ENCODE data around the gene ROBO1. TPM values are rescaled to one million over a fixed set of nuclear protein-coding genes. Genes with fewer than 3 reads are reported as not detected.

The ROBO1 gene
- total and polyA plus RNA-seq, 2 of the 8 experiments (the other 6 are each of a cell fraction or from before 2014, with no cell fraction given): 51.4 to 91.0 TPM

DNA sequence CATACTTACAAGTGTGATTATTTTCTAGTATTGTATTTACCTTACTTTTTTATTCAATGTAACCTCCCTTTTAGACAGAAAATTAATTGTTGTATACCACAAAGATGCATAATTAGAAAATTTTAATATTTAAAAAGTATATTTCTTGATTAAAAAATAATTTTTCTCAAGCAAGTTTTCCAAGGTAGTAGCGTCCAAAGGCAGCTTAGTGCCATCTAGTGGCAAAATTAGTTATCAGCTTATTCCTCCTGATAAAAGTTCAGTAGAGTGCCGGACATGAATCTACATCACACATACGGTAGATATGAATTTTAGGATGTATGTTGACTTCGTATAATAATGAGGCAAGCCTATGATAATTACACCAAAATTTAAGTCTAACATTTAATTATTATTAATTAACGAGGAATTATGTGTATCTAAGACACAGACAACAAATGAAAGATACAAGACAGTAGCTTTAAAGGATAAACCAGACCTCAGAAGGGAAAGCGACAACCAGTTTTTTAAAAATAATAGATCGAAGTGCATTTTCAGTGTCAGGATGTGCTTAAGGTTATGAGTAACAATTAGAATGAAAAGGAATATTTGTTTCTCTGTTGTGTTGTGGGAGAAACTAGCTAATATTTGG lies 405.9 kb downstream of the ROBO1 start:
- H3K79me2 ChIP-seq (ENCODE audit: control insufficient read depth in 1 of 2, insufficient read depth in 2 of 2, low read length in 2 of 2): no peaks in the 10 kb centered on the region
- H3K36me3 ChIP-seq (ENCODE audit: control insufficient read depth in 2 of 4, insufficient read depth in 4 of 4, low read length in 3 of 4): no peaks in the 10 kb centered on the region
- H3K9ac ChIP-seq (replicated peaks in 1 of 4; ENCODE audit: extremely low read depth in 1 of 4, low read depth in 3 of 4, low read length in 3 of 4): no peak overlapping the region
- DNase-seq (ENCODE audit: low read depth in 1 of 2, low spot score in 2 of 2) (no peak), FAIRE-seq (no peak)
- H3K14ac ChIP-seq (ENCODE audit: insufficient read length): no peak overlapping the region
- no peak overlapping the region for H3K4ac ChIP-seq (replicated peaks; ENCODE audit: insufficient read length, low read depth, low read length)
- 41% methylated on average over 7 of the region's 7 CpGs; no CpG with 5 or more reads in 1 of the 2 experiments for WGBS, 2 experiments (ENCODE audit: extremely low coverage in 1 of 2, insufficient coverage in 1 of 2, insufficient read length in 1 of 2, insufficient replicate concordance in 2 of 2, low coverage in 1 of 2, low lambda C conversion rate in 2 of 2, missing lambda C conversion rate in 1 of 2)
- no peaks in the 10 kb centered on the region; a peak in 1 of 4 replicates for H3K9me3 ChIP-seq (ENCODE audit: insufficient read depth in 2 of 2, low read depth in 1 of 2, low read length in 1 of 2)
- H4K5ac ChIP-seq (ENCODE audit: insufficient read length, low read depth, low read length): no peak overlapping the region
- H2BK5ac ChIP-seq (ENCODE audit: low read depth, low read length): no peak overlapping the region
- no peak overlapping the region for H3K4me3 ChIP-seq (ENCODE audit: extremely low read depth in 1 of 4, insufficient read depth in 2 of 4, low read depth in 3 of 4, low read length in 4 of 4)
- no peak overlapping the region for H3K23ac ChIP-seq (ENCODE audit: insufficient read length)
- no peak overlapping the region for H2BK12ac ChIP-seq (ENCODE audit: low read depth, low read length)
- H3K4me2 ChIP-seq (ENCODE audit: insufficient read depth in 1 of 2, low read depth in 2 of 2, low read length in 2 of 2): no peak overlapping the region
- H4K8ac ChIP-seq (ENCODE audit: extremely low read depth, insufficient read depth, low read length): no peak overlapping the region
- POLR2A ChIA-PET (ENCODE audit: partially characterized antibody): interaction anchor here (0.5 kb wide), 1 partner anchor 11 kb away, joined by 3 read pairs; no protein-coding TSS in a partner anchor
- no peak overlapping the region for H4K91ac ChIP-seq (replicated peaks; ENCODE audit: insufficient read length, low read length)
- no peaks in the 10 kb centered on the region for H3K27me3 ChIP-seq (replicated peaks in 1 of 4; ENCODE audit: control insufficient read depth in 3 of 4, extremely low read depth in 1 of 4, insufficient read depth in 3 of 4, low read length in 3 of 4)
- H2BK20ac ChIP-seq (ENCODE audit: low read length): no peak overlapping the region
- H2AFZ ChIP-seq (ENCODE audit: low read length): no peak overlapping the region
- H2AK5ac ChIP-seq (ENCODE audit: low read depth, low read length): no peak overlapping the region
- no peaks in the 10 kb centered on the region for H4K20me1 ChIP-seq (replicated peaks in 1 of 2; ENCODE audit: control insufficient read depth in 1 of 2, insufficient read depth in 2 of 2, low read length in 2 of 2)
- no peak overlapping the region for H2BK120ac ChIP-seq (replicated peaks; ENCODE audit: low read depth, low read length)
- H3K27ac ChIP-seq (ENCODE audit: low read depth, low read length): no peak overlapping the region
- H3K23me2 ChIP-seq (ENCODE audit: low read depth, low read length): no peaks in the 10 kb centered on the region
- H3K4me1 ChIP-seq (replicated peaks in 1 of 4; ENCODE audit: control insufficient read depth in 3 of 4, insufficient read depth in 4 of 4, low read length in 3 of 4): no peaks in the 10 kb centered on the region; a peak in 1 of 7 replicates
- CTCF ChIA-PET (ENCODE audit: partially characterized antibody): interaction anchor here (0.6 to 3.7 kb wide), 40 partner anchors 10 to 704 kb away, joined by 3 to 83 read pairs (median 4); no protein-coding TSS in a partner anchor
- no peaks in the 10 kb centered on the region for H3K79me1 ChIP-seq (ENCODE audit: low read depth, low read length)
- TF ChIP-seq RAD21 (IDR thresholded peaks at IDR 0.05 in 1 of 2, conservative IDR thresholded peaks at IDR 0.05 in 1 of 2; ENCODE audit: low read depth in 2 of 2, low read length in 2 of 2): peak; percentile 81 to 85
- no peak for TF ChIP-seq NANOG (IDR thresholded peaks at IDR 0.05; ENCODE audit: insufficient read depth, low read depth, low read length, poor library complexity, severe bottlenecking)
- no peak for TF ChIP-seq SUZ12 (IDR thresholded peaks at IDR 0.05; ENCODE audit: low read length)
- no peak for TF ChIP-seq YY1 (IDR thresholded peaks at IDR 0.05; ENCODE audit: low read depth, low read length)
- TF ChIP-seq TEAD4 (IDR thresholded peaks at IDR 0.05; ENCODE audit: low read depth, low read length): no peak
- TF ChIP-seq CTBP2 (IDR thresholded peaks at IDR 0.05; ENCODE audit: borderline replicate concordance, insufficient read depth, insufficient read length, low read length): no peak
- TF ChIP-seq GABPA (IDR thresholded peaks at IDR 0.05; ENCODE audit: borderline replicate concordance, insufficient read depth, low read length): no peak
- no peak for TF ChIP-seq GTF2F1 (IDR thresholded peaks at IDR 0.05; ENCODE audit: borderline replicate concordance, low read depth, low read length)
- TF ChIP-seq CTCF (IDR thresholded peaks at IDR 0.05; ENCODE audit: control extremely low read depth in 1 of 3, insufficient read depth in 1 of 3, low read depth in 1 of 3, low read length in 3 of 3): peak in 2 of 3 experiments; percentile 44 to 55; a peak in 2 of 4 replicates
- no peak for TF ChIP-seq POLR2A (IDR thresholded peaks at IDR 0.05; ENCODE audit: control extremely low read depth in 1 of 2, low read depth in 2 of 2, low read length in 2 of 2)
- no peak overlapping the region for H2BK15ac ChIP-seq (ENCODE audit: low read length)
- no peak overlapping the region for H3K56ac ChIP-seq (replicated peaks; ENCODE audit: insufficient read length, low read depth, low read length)
- no peak overlapping the region for H3K18ac ChIP-seq (ENCODE audit: extremely low read depth, low read length)
